Measurements from ENCODE around the gene MTERF4.

MTERF4 gene

DNA sequence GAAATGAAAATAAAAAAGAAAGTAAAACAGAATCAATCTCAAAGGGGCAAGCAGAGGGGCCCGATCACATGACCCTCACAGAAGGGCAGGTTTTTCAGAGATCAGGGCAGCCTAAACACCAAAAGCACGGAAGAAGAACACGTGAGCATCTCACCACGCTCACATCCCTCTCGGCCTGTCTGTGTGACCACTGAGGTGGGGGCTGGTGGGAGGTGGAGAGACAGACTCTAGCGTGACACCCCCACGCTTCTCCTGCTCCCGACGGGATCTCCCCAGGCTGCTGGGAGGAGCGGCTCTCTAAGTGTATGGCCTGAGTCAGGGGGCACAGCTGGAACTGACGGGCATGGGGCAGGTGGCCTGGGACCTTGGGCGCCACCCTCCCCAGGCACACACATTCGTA, 23.5 kb upstream of the MTERF4 start:
- Histone ChIP-seq H3K9me2 (replicated peaks; ENCODE audit: insufficient read depth, low read length) (no peaks in the 10 kb centered on the region), H3K4me3 (ENCODE audit: low read length) (no peak overlapping the region), H3K9ac (ENCODE audit: low read length) (no peak overlapping the region), H3K9me3 (replicated peaks; ENCODE audit: insufficient read depth, low read length) (no peaks in the 10 kb centered on the region), H3K27ac (ENCODE audit: low read length) (no peak overlapping the region), H3K36me3 (replicated peaks; ENCODE audit: insufficient read depth, low read length) (no peaks in the 10 kb centered on the region), H3K4me2 (ENCODE audit: low read depth, low read length) (no peak overlapping the region), H3K4me1 (ENCODE audit: low read length) (no peaks in the 10 kb centered on the region), H2AFZ (ENCODE audit: low read length) (no peak overlapping the region), H4K20me1 (ENCODE audit: insufficient read depth, low read length) (no peaks in the 10 kb centered on the region), H3F3A (ENCODE audit: insufficient read depth, low read length) (no peaks in the 10 kb centered on the region), H3K79me2 (ENCODE audit: low read length) (no peaks in the 10 kb centered on the region), H3K27me3 (replicated peaks; ENCODE audit: insufficient read depth, low read length) (no peaks in the 10 kb centered on the region)
- TF ChIP-seq, protein P1, sequence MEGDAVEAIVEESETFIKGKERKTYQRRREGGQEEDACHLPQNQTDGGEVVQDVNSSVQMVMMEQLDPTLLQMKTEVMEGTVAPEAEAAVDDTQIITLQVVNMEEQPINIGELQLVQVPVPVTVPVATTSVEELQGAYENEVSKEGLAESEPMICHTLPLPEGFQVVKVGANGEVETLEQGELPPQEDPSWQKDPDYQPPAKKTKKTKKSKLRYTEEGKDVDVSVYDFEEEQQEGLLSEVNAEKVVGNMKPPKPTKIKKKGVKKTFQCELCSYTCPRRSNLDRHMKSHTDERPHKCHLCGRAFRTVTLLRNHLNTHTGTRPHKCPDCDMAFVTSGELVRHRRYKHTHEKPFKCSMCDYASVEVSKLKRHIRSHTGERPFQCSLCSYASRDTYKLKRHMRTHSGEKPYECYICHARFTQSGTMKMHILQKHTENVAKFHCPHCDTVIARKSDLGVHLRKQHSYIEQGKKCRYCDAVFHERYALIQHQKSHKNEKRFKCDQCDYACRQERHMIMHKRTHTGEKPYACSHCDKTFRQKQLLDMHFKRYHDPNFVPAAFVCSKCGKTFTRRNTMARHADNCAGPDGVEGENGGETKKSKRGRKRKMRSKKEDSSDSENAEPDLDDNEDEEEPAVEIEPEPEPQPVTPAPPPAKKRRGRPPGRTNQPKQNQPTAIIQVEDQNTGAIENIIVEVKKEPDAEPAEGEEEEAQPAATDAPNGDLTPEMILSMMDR (IDR thresholded peaks at IDR 0.05; ENCODE audit: low read length): no peak
- TF ChIP-seq EZH2 (optimal IDR thresholded peaks at IDR 0.05; ENCODE audit: low read depth, low read length) (no peak), EZH2phosphoT487 (IDR thresholded peaks at IDR 0.05; ENCODE audit: low read length) (no peak)
- DNase-seq: no peak

DNA sequence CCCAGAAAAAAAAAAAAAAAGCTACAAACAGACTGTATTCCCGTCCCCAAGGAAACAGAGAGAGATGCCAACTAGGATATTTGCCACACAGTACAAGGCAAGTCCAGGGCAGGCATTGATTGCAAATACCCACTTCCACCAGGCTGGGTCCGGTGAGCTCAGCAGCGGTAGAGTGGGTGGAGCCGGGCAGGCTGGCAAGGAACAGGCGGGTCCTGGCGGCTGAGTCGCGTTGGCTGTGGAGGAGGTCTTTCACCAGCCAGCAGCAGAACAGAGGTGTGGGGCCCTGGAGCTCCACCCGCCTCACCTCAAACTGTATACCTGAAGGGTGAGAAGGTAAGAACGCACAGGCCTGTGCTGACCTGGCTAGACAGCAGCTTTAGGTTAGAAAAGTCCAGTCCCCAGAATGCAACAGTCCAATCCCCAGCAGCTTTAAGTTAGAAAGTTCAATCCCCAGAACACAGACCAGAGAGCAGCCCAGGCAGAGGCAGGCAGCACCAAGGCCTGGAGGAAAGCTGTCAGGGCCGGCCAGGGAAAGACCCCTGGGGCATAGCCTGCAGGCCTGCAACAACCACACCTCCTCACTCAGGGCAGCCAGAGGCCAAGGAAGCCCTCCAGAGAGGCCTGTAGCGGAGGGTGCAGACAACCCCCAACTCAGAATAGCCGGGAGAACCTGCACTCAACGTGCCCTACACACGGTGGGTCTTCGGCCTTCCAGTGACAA, 21.9 kb upstream of the MTERF4 start:
- no peak for TF ChIP-seq EZH2 (optimal IDR thresholded peaks at IDR 0.05; ENCODE audit: low read depth, low read length)
- TF ChIP-seq EZH2phosphoT487 (IDR thresholded peaks at IDR 0.05; ENCODE audit: low read length): no peak
- TF ChIP-seq, protein P1 (IDR thresholded peaks at IDR 0.05; ENCODE audit: low read length): no peak
- no peaks in the 10 kb centered on the region for H3K9me2 ChIP-seq (replicated peaks; ENCODE audit: insufficient read depth, low read length)
- no peak overlapping the region for H3K4me3 ChIP-seq (ENCODE audit: low read length)
- DNase-seq: no peak
- no peak overlapping the region for H3K4me2 ChIP-seq (ENCODE audit: low read depth, low read length)
- H3F3A ChIP-seq (ENCODE audit: insufficient read depth, low read length): no peaks in the 10 kb centered on the region
- no peak overlapping the region for H3K27ac ChIP-seq (ENCODE audit: low read length)
- no peaks in the 10 kb centered on the region for H3K27me3 ChIP-seq (replicated peaks; ENCODE audit: insufficient read depth, low read length)
- H3K79me2 ChIP-seq (ENCODE audit: low read length): no peaks in the 10 kb centered on the region
- H3K9me3 ChIP-seq (replicated peaks; ENCODE audit: insufficient read depth, low read length): no peaks in the 10 kb centered on the region
- H3K4me1 ChIP-seq (ENCODE audit: low read length): no peaks in the 10 kb centered on the region
- H3K9ac ChIP-seq (ENCODE audit: low read length): no peak overlapping the region
- no peak overlapping the region for H2AFZ ChIP-seq (ENCODE audit: low read length)
- no peaks in the 10 kb centered on the region for H3K36me3 ChIP-seq (replicated peaks; ENCODE audit: insufficient read depth, low read length)
- H4K20me1 ChIP-seq (ENCODE audit: insufficient read depth, low read length): no peaks in the 10 kb centered on the region

DNA sequence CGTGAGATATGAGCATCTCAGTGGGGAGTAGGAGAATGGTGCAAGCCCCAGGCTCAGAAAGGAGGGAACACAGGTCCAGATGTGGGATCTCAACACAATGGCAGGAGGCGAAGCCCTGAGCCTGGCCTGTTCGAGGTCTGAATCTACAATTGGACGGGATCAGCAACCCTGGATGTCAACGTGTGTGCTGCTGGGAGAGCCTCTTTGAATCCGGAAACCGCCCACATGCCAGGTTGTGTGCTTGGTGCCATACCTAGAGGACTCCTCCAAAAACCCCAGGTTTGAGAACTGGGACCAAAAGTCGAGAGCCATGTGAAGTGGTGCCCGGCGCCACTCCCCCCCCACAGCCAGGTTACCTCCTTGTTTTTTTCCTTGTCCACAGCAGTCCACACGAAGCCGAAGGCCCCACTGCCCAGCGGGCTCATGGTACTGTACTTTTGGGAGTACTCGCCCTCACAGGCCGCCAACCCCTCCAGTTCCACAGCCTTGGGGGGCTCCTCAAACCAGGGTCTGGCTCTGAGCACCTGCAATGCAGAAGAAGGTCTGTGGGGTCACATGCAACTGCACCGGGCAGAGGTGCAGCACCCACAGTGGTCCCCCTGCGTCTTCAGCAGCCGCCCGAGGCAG, 20.4 kb upstream of the MTERF4 start:
- H3K4me2 ChIP-seq (ENCODE audit: low read depth, low read length): no peak overlapping the region
- H3K27ac ChIP-seq (ENCODE audit: low read length): no peak overlapping the region
- H4K20me1 ChIP-seq (ENCODE audit: insufficient read depth, low read length): no peaks in the 10 kb centered on the region
- H3K27me3 ChIP-seq (replicated peaks; ENCODE audit: insufficient read depth, low read length): no peaks in the 10 kb centered on the region
- TF ChIP-seq EZH2 (optimal IDR thresholded peaks at IDR 0.05; ENCODE audit: low read depth, low read length) (no peak), EZH2phosphoT487 (IDR thresholded peaks at IDR 0.05; ENCODE audit: low read length) (no peak)
- TF ChIP-seq, protein P1 (IDR thresholded peaks at IDR 0.05; ENCODE audit: low read length): no peak
- no peaks in the 10 kb centered on the region for H3K79me2 ChIP-seq (ENCODE audit: low read length)
- no peaks in the 10 kb centered on the region for H3K36me3 ChIP-seq (replicated peaks; ENCODE audit: insufficient read depth, low read length)
- H3K9me2 ChIP-seq (replicated peaks; ENCODE audit: insufficient read depth, low read length): no peaks in the 10 kb centered on the region
- H3K4me3 ChIP-seq (ENCODE audit: low read length): no peak overlapping the region
- H3K4me1 ChIP-seq (ENCODE audit: low read length): no peaks in the 10 kb centered on the region
- no peaks in the 10 kb centered on the region for H3F3A ChIP-seq (ENCODE audit: insufficient read depth, low read length)
- H3K9ac ChIP-seq (ENCODE audit: low read length): no peak overlapping the region
- no peak for DNase-seq
- H3K9me3 ChIP-seq (replicated peaks; ENCODE audit: insufficient read depth, low read length): no peaks in the 10 kb centered on the region
- no peak overlapping the region for H2AFZ ChIP-seq (ENCODE audit: low read length)

All from MM.1S (cell line).